ENCODE results near the gene GARIN1A.
"Not testable (repeated sequence)": the region's sequence is repeated elsewhere in the genome, so short reads cannot be mapped to it uniquely, and the experiment has no call there.

The GARIN1A gene

GRCh38 chr7:128676665-128677064, 4.6 kb downstream of the GARIN1A start:
- TF ChIP-seq, protein P1, sequence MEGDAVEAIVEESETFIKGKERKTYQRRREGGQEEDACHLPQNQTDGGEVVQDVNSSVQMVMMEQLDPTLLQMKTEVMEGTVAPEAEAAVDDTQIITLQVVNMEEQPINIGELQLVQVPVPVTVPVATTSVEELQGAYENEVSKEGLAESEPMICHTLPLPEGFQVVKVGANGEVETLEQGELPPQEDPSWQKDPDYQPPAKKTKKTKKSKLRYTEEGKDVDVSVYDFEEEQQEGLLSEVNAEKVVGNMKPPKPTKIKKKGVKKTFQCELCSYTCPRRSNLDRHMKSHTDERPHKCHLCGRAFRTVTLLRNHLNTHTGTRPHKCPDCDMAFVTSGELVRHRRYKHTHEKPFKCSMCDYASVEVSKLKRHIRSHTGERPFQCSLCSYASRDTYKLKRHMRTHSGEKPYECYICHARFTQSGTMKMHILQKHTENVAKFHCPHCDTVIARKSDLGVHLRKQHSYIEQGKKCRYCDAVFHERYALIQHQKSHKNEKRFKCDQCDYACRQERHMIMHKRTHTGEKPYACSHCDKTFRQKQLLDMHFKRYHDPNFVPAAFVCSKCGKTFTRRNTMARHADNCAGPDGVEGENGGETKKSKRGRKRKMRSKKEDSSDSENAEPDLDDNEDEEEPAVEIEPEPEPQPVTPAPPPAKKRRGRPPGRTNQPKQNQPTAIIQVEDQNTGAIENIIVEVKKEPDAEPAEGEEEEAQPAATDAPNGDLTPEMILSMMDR (IDR thresholded peaks at IDR 0.05; ENCODE audit: borderline replicate concordance, control extremely low read depth, extremely low read depth, insufficient read depth, missing control alignments) = no peak
- in situ Hi-C loops (cut with MboI; ENCODE audit: low sequenced_read_pairs, unreplicated experiment) = no loop called here

DNA sequence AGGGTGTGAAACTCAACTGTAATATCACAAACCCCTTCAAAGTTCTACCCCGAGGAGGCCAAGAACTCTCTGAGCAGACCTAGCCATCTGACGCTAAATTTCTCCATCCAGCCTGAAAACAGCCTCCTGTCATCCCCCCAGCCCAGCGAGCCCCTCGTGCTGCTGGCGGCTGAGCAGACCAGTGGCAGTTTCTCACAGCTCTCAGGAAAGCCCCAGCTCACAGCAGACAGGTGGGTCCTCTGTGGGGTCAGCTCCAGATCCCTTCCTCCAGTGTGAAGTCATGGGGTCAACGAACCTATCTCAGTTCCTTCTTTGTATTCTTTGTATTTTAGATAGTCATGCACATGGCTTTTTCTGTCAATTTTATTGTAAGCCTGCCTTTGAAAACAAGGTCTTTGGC, 7.8 kb downstream of the GARIN1A start:
- TF ChIP-seq, protein P1 (IDR thresholded peaks at IDR 0.05; ENCODE audit: borderline replicate concordance, control extremely low read depth, extremely low read depth, insufficient read depth, missing control alignments) = no peak
- DNase-seq (ENCODE audit: low spot score) = peak; percentile 68
- in situ Hi-C loops (cut with MboI; ENCODE audit: low sequenced_read_pairs, unreplicated experiment) = no loop called here

More at GRCh38 chr7:128676665-128677064, 4.6 kb downstream of the GARIN1A start:
- DNase-seq (ENCODE audit: low spot score) = no peak

DNA sequence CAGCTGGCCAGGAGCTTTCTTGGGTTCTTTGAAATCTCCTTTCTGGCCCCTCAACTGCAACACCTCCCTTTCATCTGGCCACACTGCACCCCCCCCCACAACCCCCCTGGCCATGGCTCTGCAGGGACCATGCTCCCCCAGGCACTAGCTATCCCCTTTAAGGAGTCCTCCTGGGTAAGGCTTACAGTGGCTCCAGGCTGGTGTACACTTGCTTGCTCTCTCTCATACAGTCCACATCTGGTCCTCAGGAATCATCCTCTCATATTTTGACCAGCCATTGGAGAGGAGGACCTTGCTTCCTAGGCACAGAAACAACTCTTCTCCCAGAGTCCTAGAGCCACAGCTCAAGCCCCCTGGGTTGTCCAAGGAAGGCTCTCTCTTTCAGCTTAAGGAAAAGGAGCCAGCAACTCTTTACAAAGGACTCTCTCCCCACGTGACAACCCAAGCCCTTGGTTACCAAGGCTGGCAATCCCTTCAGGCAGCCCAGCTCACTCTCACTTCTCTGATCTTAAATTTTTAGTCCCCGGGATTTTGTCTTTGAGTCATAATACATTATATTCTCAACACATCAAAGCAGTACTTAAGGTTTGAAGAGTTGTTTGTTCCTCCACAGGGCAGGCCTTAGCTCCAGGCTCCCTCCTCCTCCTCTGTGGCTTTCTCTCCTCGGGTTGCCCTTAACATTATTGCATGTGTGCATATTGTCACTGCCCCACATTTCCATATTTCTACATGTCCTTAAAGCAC, 9.9 kb downstream of the GARIN1A start:
- TF ChIP-seq, protein P1 (IDR thresholded peaks at IDR 0.05; ENCODE audit: borderline replicate concordance, control extremely low read depth, extremely low read depth, insufficient read depth, missing control alignments) = no peak
- DNase-seq (ENCODE audit: low spot score) = peak; percentile 43
- in situ Hi-C loops (cut with MboI; ENCODE audit: low sequenced_read_pairs, unreplicated experiment) = no loop called here

DNA sequence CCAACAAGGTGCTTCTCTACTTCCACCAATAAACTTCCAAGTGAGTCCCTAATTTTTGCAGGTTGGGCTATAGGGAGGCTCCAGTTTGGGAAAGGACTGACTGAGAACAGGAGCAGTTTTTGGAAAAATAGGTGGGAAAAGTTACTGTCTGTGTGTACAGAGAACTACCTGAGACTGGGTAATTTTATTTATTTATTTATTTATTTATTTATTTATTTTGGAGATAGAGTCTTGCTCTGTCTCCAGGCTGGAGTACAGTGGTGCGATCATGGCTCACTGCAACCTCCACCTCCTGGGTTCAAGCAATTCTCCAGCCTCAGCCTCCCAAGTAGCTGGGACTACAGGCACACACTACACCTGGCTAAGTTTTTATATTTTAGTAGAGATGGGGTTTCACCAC, 11.2 kb downstream of the GARIN1A start:
- in situ Hi-C loops (cut with MboI; ENCODE audit: low sequenced_read_pairs, unreplicated experiment); DNase-seq (ENCODE audit: low spot score): not testable (repeated sequence)

GRCh38 chr7:128683738-128684137, 11.6 kb downstream of the GARIN1A start:
- in situ Hi-C loops (cut with MboI; ENCODE audit: low sequenced_read_pairs, unreplicated experiment) = not testable (repeated sequence)

GRCh38 chr7:128687131-128687530, 15.0 kb downstream of the GARIN1A start:
- TF ChIP-seq, protein P1 (IDR thresholded peaks at IDR 0.05; ENCODE audit: borderline replicate concordance, control extremely low read depth, extremely low read depth, insufficient read depth, missing control alignments) = no peak
- in situ Hi-C loops (cut with MboI; ENCODE audit: low sequenced_read_pairs, unreplicated experiment) = no loop called here

More at GRCh38 chr7:128683738-128684137, 11.6 kb downstream of the GARIN1A start:
- not testable (repeated sequence) for DNase-seq (ENCODE audit: low spot score)

DNA sequence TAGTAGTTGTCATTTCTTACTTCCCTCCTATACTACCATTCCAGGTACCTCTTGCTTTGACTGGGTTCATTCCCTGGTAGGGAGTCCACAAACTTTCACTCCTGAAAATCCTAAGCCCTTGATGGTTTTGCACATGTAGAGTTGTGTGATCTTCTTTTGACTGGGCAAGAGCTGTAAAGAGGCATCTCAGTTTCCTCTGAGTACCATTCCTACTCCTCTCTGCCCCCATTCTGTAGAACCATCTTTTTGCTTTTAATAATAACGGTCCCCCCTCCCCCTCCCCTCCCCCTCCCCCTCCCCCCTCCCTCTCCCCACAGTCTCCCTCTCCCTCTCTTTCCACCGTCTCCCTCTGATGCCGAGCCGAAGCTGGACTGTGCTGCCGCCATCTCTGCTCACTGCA, 16.4 kb downstream of the GARIN1A start:
- no peak for DNase-seq (ENCODE audit: low spot score)
- TF ChIP-seq, protein P1 (IDR thresholded peaks at IDR 0.05; ENCODE audit: borderline replicate concordance, control extremely low read depth, extremely low read depth, insufficient read depth, missing control alignments) = no peak
- in situ Hi-C loops (cut with MboI; ENCODE audit: low sequenced_read_pairs, unreplicated experiment) = no loop called here

More at GRCh38 chr7:128687131-128687530, 15.0 kb downstream of the GARIN1A start:
- DNase-seq (ENCODE audit: low spot score) = no peak

DNA sequence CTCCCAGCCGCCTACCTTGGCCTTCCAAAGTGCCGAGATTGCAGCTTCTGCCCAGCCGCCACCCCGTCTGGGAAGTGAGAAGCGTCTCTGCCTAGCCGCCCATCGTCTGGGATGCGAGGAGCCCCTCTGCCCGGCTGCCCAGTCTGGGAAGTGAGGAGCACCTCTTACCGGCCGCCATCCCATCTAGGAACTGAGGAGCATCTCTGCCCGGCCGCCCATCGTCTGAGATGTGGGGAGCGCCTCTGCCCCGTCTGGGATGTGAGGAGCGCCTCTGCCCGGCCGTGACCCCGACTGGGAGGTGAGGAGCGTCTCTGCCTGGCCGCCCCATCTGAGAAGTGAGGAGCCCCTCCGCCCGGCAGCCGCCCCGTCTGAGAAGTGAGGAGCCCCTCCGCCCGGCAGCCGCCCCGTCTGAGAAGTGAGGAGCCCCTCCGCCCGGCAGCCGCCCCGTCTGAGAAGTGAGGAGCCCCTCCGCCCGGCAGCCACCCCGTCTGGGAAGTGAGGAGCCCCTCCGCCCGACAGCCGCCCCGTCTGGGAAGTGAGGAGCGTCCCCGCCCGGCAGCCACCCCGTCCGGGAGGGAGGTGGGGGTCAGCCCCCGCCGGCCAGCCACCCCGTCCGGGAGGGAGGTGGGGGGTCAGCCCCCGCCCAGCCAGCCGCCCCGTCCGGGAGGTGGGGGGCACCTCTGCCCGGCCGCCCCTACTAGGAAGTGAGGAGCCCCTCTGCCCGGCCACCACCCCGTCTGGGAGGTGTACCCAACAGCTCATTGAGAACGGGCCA, 17.3 kb downstream of the GARIN1A start:
- DNase-seq (ENCODE audit: low spot score); in situ Hi-C loops (cut with MboI; ENCODE audit: low sequenced_read_pairs, unreplicated experiment): not testable (repeated sequence)
